Keratinocyte (primary cell): ENCODE measurements around the gene ACTN4. TPM values are rescaled to one million over a fixed set of nuclear protein-coding genes. Genes with fewer than 3 reads are reported as not detected.

ENCODE experiments used
- DNase-seq: peaks from one replicate; pipeline ENCODE4 v3.0.0-alpha.2; 2011; ENCODE audit warnings: low read depth, missing footprints, low spot score
- FAIRE-seq: peaks from 2 replicates; lab custom pipeline; 2011; peaks lifted over from hg19 to GRCh38; lab: Jason Lieb, UNC
- H2AFZ ChIP-seq: 2 replicates; pipeline ENCODE4 v1.6.0; 2012; ENCODE audit warnings: low read length, control low read depth, inconsistent platforms; ENCODE audit not compliant: control insufficient read depth
- H3K27ac ChIP-seq: 2 replicates; pipeline ENCODE4 v1.5.1; 2011; ENCODE audit warnings: low read length; ENCODE audit not compliant: control insufficient read depth, insufficient read depth
- H3K27me3 ChIP-seq: 3 replicates; pipeline ENCODE4 v1.6.0; 2011; ENCODE audit warnings: low read length; ENCODE audit not compliant: control insufficient read depth, insufficient read depth; ENCODE audit errors: extremely low read depth
- H3K36me3 ChIP-seq, 2 experiments: 2 replicates in 1 of 2; 3 replicates in 1 of 2; pipeline ENCODE4 v1.5.1; 2011; ENCODE audit warnings: low read length in 2 of 2, mild to moderate bottlenecking in 1 of 2; ENCODE audit not compliant: control insufficient read depth in 2 of 2, insufficient read depth in 2 of 2; ENCODE audit errors: extremely low read depth in 1 of 2
- H3K4me1 ChIP-seq: 3 replicates; pipeline ENCODE4 v1.5.1; 2011; ENCODE audit warnings: low read length; ENCODE audit not compliant: control insufficient read depth, insufficient read depth; ENCODE audit errors: extremely low read depth
- H3K4me2 ChIP-seq: 3 replicates; pipeline ENCODE4 v1.6.0; 2011; ENCODE audit warnings: low read depth, low read length; ENCODE audit not compliant: control insufficient read depth, insufficient read depth; ENCODE audit errors: extremely low read depth
- H3K4me3 ChIP-seq, 3 experiments: fragments of 200-600 bp in 1 of 3; sonication (generic) in 1 of 3; 2 replicates in 2 of 3; 3 replicates in 1 of 3; pipeline ENCODE4 v1.5.1; 2011 to 2016; ENCODE audit warnings: low read length in 3 of 3, mild to moderate bottlenecking in 3 of 3, control low read depth in 2 of 3, inconsistent platforms in 1 of 3, low read depth in 1 of 3, mixed read lengths in 1 of 3, mixed run types in 1 of 3, moderate library complexity in 1 of 3; ENCODE audit not compliant: control insufficient read depth in 2 of 3, insufficient read depth in 2 of 3; ENCODE audit errors: extremely low read depth in 1 of 3
- H3K79me2 ChIP-seq: 2 replicates; pipeline ENCODE4 v1.6.0; 2012; ENCODE audit warnings: low read length; ENCODE audit not compliant: control insufficient read depth, insufficient read depth
- H3K9ac ChIP-seq: 3 replicates; pipeline ENCODE4 v1.6.0; 2011; ENCODE audit warnings: low read length; ENCODE audit not compliant: control insufficient read depth, insufficient read depth; ENCODE audit errors: extremely low read depth
- H3K9me1 ChIP-seq: 3 replicates; pipeline ENCODE4 v1.6.0; 2011; ENCODE audit warnings: low read length; ENCODE audit not compliant: control insufficient read depth, insufficient read depth; ENCODE audit errors: extremely low read depth
- H3K9me3 ChIP-seq: 2 replicates; pipeline ENCODE4 v1.5.1; 2012; ENCODE audit warnings: low read depth, low read length; ENCODE audit not compliant: control insufficient read depth
- H4K20me1 ChIP-seq: 3 replicates; pipeline ENCODE4 v1.6.0; 2011; ENCODE audit warnings: low read length; ENCODE audit not compliant: control insufficient read depth, insufficient read depth; ENCODE audit errors: extremely low read depth
- CTCF ChIP-seq, 3 experiments: IDR thresholded peaks in 1 of 3; conservative IDR thresholded peaks in 1 of 3; optimal IDR thresholded peaks in 1 of 3; 2 replicates in 2 of 3; 3 replicates in 1 of 3; pipeline versions ENCODE3 to v1.5.1; 2011; ENCODE audit warnings: low read length in 3 of 3, mild to moderate bottlenecking in 3 of 3, moderate library complexity in 2 of 3, control low read depth in 1 of 3, inconsistent platforms in 1 of 3; ENCODE audit not compliant: insufficient read depth in 2 of 3; ENCODE audit errors: extremely low read depth in 1 of 3
- EZH2 ChIP-seq: IDR thresholded peaks from one replicate; pipeline ENCODE4 v1.6.1; 2012; ENCODE audit warnings: inconsistent platforms, mild to moderate bottlenecking, low read length, moderate library complexity
- dilution Hi-C: fragments of 300-500 bp; cut with MboI; formaldehyde crosslinking; loops from one replicate; pipeline ENCODE4 v1.7.0; 2020; ENCODE audit warnings: low sequenced_read_pairs; ENCODE audit not compliant: extremely low pct_ligation_motif_present
- polyA plus RNA-seq, 5 experiments: library from polyadenylated mRNA; depleted of rRNA in 3 of 5; stranded (reverse) in 3 of 5; stranded (forward) in 1 of 5; unstranded in 1 of 5; fragments of >200 nt; gene quantifications; 1 replicate in 1 of 5; 2 replicates in 3 of 5; 3 replicates in 1 of 5; pipeline versions ENCODE4 v1.2.1 to v1.2.3, GENCODE V29; 2011 to 2012; ENCODE audit warnings: missing spikeins in 2 of 5, low read depth in 1 of 5, low replicate concordance in 1 of 5

Gene ACTN4
- polyA plus RNA-seq, 1 donor (not counting 4 experiments of a cell fraction or from before 2014, with no cell fraction given), result 463 TPM

- peaks cover 86% of the 10 kb centered on the region for H3K79me2 ChIP-seq
- peaks cover 9% of the 10 kb centered on the region for H4K20me1 ChIP-seq
- no peaks in the 10 kb centered on the region for H3K9me3 ChIP-seq
- H3K4me1 ChIP-seq, result peaks cover 56% of the 10 kb centered on the region
- peak overlapping the region; percentile 99 for H3K9ac ChIP-seq
- H3K4me3 ChIP-seq, result peak overlapping the region; percentile 96 to 100 (median 98)
- no peak for TF ChIP-seq EZH2
- TF ChIP-seq CTCF (optimal IDR thresholded peaks at IDR 0.05 in 1 of 3, IDR thresholded peaks at IDR 0.05 in 1 of 3, conservative IDR thresholded peaks at IDR 0.05 in 1 of 3; ENCODE audit: extremely low read depth in 1 of 3, insufficient read depth in 2 of 3, low read length in 3 of 3), result no peak
- H3K27ac ChIP-seq, result peak overlapping the region; percentile 98
- H3K4me2 ChIP-seq, result peak overlapping the region; percentile 71
- H3K27me3 ChIP-seq, result no peaks in the 10 kb centered on the region
- peak; percentile 86 for FAIRE-seq
- H2AFZ ChIP-seq, result no peak overlapping the region
- DNase-seq, result no peak
- H3K9me1 ChIP-seq, result no peaks in the 10 kb centered on the region
- dilution Hi-C loops, result no loop called here
- H3K36me3 ChIP-seq, result peaks cover 4 to 24% of the 10 kb centered on the region in 2 experiments
Observed at GRCh38 chr19:38650911-38651584, 3.6 kb downstream of the ACTN4 start.

- Histone ChIP-seq H3K4me3 (peak overlapping the region in 2 of 3 experiments; percentile 2 to 39), H3K9me3 (no peaks in the 10 kb centered on the region), H2AFZ (no peak overlapping the region), H3K36me3 (peaks cover 4 to 33% of the 10 kb centered on the region in 2 experiments), H3K9me1 (no peaks in the 10 kb centered on the region), H3K4me1 (peaks cover 71% of the 10 kb centered on the region), H3K4me2 (peak overlapping the region; percentile 71), H3K9ac (peak overlapping the region; percentile 99), H3K27me3 (no peaks in the 10 kb centered on the region), H3K79me2 (peaks cover 89% of the 10 kb centered on the region), H4K20me1 (peaks cover 9% of the 10 kb centered on the region), H3K27ac (peak overlapping the region; percentile 98)
- DNase-seq, result no peak
- FAIRE-seq, result no peak
- dilution Hi-C loops, result no loop called here
- no peak for TF ChIP-seq CTCF (optimal IDR thresholded peaks at IDR 0.05 in 1 of 3, IDR thresholded peaks at IDR 0.05 in 1 of 3, conservative IDR thresholded peaks at IDR 0.05 in 1 of 3; ENCODE audit: extremely low read depth in 1 of 3, insufficient read depth in 2 of 3, low read length in 3 of 3)
Observed at GRCh38 chr19:38653028-38653571, 5.7 kb downstream of the ACTN4 start.
